Motor neuron (in vitro differentiated cells): ENCODE results near the gene SNAPC2. TPM values are rescaled to one million over a fixed set of nuclear protein-coding genes. Genes with fewer than 3 reads are reported as not detected.

Experiments
- ATAC-seq, 8 experiments: fragments of 200-7000 bp; cut with Tn5 transposase; replicated peaks in 6 of 8; 2 replicates each; pipeline ENCODE4 v1.8.0; 2021; ENCODE audit warnings: mild to moderate bottlenecking in 8 of 8, moderate library complexity in 8 of 8
- H3K27ac ChIP-seq, 2 donors: fragments of 250-450 bp; sonication (Bioruptor Pico); 2 replicates each; pipeline ENCODE4 v1.9.0; 2021; ENCODE audit warnings: antibody characterized with exemption in 2 of 2, mild to moderate bottlenecking in 2 of 2, moderate library complexity in 1 of 2
- H3K4me1 ChIP-seq, 2 donors: fragments of 250-450 bp; sonication (Bioruptor Pico); replicated peaks in 1 of 2; 2 replicates each; pipeline ENCODE4 v1.6.1; 2021; ENCODE audit warnings: antibody characterized with exemption in 2 of 2, mild to moderate bottlenecking in 2 of 2, moderate library complexity in 1 of 2
- H3K4me3 ChIP-seq, 5 donors: fragments of 250-450 bp; sonication (Bioruptor Pico); 2 replicates each; pipeline ENCODE4 v1.9.0; 2021; ENCODE audit warnings: antibody characterized with exemption in 5 of 5, mild to moderate bottlenecking in 5 of 5, moderate library complexity in 4 of 5
- WGBS, 10 experiments: fragments of 450-650 bp; shearing (Covaris generic); methylation state at CpG; one replicate each; pipeline ENCODE4 v1.0.0; 2022; 5-methylcytosine and 5-hydroxymethylcytosine counted together
- in situ Hi-C, 9 experiments: fragments of 400-800 bp; cut with MboI; loops; one replicate each; pipeline ENCODE4 v1.15.0; 2021; ENCODE audit warnings: low sequenced_read_pairs in 9 of 9, low pct_unique_long_range_greater_than_20kb in 2 of 9; ENCODE audit not compliant: unreplicated experiment in 9 of 9
- total RNA-seq, 8 experiments: library from RNA; unstranded; fragments of 300-600 nt; gene quantifications; 2 replicates each; pipeline versions ENCODE4 v1.2.3 to v1.2.4, GENCODE V29; 2022

The SNAPC2 gene, protein sequence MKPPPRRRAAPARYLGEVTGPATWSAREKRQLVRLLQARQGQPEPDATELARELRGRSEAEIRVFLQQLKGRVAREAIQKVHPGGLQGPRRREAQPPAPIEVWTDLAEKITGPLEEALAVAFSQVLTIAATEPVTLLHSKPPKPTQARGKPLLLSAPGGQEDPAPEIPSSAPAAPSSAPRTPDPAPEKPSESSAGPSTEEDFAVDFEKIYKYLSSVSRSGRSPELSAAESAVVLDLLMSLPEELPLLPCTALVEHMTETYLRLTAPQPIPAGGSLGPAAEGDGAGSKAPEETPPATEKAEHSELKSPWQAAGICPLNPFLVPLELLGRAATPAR
- 10 to 100 TPM; 12.5 to 27.1 (median 19.1) TPM for total RNA-seq

DNA sequence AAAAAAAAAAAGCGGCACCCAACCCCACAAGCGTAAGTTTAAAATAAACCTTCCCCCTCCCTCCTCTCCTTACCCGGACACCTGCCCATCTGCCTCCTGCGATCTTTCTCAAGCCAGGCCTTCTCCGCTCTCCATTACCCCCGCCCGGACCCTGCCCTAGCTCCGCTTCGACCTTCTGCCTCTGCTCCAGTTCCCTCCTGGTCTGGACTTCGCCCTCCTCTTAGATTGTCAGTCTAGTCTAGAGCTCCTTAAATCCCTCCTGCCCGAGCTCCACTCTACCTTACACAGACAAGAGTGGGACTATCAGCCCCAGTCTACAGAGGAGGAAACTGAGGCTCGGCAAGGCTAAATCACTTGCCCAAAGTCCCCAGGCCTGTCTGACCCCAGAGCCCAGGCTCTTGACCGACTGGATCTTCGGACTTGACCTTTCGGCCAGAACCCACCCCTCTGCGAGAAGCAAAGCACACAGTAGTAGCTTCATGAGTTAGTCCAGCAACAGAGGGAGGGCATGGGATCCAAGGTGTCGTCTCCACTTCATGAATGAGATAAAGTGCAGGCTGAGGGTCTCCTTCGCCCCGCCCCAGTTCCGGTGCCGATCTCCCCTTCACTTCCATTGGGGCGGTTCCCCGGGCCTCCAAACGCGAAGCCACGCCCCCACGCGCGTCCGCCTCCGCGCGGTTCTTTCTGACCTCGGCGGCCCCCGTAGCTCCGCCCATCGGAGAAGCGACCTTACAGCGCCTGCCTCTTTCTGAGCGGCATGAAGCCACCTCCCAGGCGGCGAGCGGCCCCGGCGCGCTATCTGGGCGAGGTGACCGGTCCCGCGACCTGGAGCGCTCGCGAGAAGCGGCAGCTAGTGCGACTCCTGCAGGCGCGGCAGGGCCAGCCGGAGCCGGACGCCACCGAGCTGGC lies at the start of gene SNAPC2:
Gene SNAPC2 (plus strand): TSS at position 729 of the 909 bp plus-strand sequence. CDS start 29 bp downstream, at position 758.
- WGBS, 10 experiments = 0 to 80% (median 38%) methylated on average over 1 to 4 of the region's 62 CpGs; no CpG with 5 or more reads in 4 of the 10 experiments
- H3K27ac ChIP-seq = peak within 1 kb of the TSS; percentile 85 to 94

DNA sequence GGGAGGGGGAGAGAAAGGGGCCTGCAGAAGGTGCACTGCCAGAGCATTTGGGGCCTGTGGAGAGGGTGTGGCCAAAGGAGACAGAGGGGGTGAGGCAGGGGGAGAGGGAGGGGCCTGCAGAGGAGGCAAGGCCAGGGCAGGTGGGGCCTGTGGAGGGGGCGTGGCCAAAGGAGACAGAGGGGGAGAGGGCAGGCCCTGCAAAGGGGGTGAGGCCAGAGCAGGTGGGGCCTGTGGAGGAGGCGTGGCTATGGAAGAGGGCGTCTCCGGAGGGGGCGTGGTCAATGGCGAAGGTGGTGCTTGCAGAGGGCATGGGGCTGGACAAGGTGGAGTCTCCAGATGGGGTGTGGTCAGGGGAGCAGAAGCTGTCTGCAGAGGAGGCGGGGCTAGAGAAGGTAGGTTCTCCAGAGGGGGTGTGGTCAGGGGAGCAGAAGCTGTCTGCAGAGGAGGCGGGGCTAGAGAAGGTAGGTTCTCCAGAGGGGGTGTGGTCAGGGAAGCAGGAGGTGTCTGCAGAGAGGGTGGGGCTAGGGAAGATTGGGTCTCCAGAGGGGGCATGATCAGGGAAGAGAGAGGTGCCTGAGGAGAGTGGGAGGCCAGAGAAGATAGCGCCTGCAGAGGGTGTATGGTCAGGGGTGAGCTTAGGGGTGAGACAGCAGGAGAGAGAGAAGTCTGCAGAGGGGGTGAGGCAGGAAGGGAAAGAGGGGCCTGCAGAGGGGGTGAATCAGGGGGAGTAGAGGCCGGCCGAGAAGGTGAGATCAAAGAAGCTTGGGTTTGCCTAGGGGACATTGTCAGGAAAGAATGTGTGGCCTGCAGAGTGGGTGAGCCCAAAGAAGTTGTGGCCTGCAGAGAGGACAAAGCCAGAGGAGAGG lies 49.3 kb upstream of the SNAPC2 start:
- peaks cover 27 to 30% of the 10 kb centered on the region in 2 donors for H3K4me1 ChIP-seq
- WGBS, 10 experiments = no CpG with 5 or more reads among the region's 11 CpGs
- H3K4me3 ChIP-seq = peak overlapping the region in 3 of 5 donors; percentile 7 to 70 (median 46)
- H3K27ac ChIP-seq = peak overlapping the region; percentile 78 to 92
- ATAC-seq = peak in 5 of 8 experiments; percentile 4 to 31 (median 23)
- in situ Hi-C loops = no loop called here

More for the DNA sequence above, at the start of gene SNAPC2:
- peaks cover 19 to 34% of the 10 kb centered on the region in 2 donors for H3K4me1 ChIP-seq
- peak; percentile 53 to 71 (median 62) for ATAC-seq
- in situ Hi-C loops = no loop called here
- H3K4me3 ChIP-seq = peak within 1 kb of the TSS; percentile 62 to 83 (median 80)

DNA sequence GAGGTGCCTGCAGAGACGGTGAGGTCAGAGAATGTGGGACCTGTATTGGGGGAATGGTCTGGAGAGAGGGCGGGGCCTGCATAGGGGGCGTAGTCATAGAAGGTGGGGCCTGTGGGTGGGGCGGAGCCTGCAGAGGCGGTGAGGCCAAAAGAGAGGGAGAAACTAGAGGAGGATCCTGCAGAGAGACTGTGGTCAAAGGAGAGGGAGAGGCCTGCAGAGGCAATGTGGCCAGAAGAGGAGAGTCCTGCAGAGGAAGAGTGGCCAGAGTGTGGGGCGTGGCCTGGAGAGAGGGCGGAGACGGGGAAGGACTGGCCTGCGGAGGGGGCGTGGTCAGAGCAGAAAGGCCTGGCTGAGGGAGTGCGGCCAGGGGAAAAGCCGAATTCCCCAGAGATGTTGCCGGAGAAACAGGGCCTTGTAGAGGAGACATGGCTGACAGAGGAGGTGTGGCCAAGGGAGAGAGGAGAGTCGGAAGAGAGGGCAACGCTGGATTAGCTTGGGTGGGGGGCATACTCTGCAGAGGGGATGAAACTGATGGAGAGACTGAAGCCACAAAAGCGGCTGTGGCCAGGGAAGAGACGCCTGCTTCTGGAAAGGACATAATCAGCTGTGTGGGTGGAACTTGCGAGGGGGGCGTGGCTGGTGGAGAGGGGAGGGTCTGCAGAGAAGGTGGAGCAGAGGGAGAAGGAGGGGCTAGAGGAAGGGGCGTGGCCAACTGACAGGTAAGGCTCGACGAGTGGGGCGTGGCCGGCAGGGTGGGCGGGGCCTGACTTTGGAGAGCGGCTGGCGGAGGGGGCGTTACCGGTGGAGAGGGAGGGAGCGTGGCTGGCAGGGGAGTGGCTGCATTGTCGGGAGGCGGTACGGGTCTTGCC lies 48.5 kb upstream of the SNAPC2 start:
- peak; percentile 18 to 57 (median 38) for ATAC-seq
- WGBS, 10 experiments = 0 to 40% (median 2%) methylated on average over 1 to 5 of the region's 33 CpGs; no CpG with 5 or more reads in 6 of the 10 experiments
- in situ Hi-C loops = no loop called here
- Histone ChIP-seq H3K4me3 (peak overlapping the region; percentile 15 to 70 (median 27)), H3K4me1 (peaks cover 27 to 30% of the 10 kb centered on the region in 2 donors), H3K27ac (peak overlapping the region; percentile 78 to 92)

DNA sequence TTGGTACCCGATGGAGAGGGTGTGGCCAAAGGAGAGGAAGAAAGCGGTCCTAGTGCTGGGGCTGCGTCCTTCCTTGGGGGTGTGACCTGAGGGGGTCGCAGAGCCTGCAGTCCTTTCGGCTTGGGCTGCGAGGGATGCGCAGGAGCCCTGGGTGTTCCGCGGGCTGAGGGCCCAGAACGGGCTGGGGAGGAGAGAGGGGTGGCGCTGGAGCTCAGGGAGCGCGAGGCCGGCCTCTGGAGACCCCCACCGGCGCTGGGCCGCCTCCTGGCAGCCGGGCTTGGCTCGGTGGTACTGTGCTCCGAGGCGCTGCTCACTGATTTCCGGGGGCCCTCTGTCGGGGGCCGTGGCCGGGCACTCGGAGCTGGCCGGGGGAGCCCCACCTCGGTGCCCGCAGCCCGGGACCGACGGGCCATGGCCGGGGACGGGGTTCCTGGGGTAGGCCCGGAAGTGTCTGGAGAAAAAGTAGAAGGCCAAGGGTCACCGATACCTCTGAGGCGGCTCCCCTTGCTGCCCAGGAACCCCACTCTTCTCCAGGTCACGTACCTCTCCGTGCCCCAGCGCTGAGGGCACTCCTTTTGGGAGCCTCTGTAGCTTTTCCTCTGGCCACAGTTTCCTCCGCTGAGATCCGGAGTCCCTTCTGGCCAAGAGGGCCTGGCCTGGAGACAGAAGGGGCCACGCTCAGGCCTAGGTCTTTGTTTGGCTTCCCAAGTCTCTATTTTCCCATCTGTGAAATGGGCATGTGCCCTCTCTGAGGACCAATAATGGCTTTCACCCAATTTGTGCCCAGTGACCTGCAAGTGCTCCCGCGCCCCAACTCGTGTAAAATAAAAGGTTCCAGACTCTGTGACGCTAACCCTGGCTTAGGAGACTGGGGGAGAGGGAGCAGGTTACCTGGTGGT lies 47.6 kb upstream of the SNAPC2 start:
- peak overlapping the region; percentile 78 to 92 for H3K27ac ChIP-seq
- ATAC-seq = no peak
- H3K4me1 ChIP-seq = peaks cover 27 to 30% of the 10 kb centered on the region in 2 donors
- in situ Hi-C loops = no loop called here
- H3K4me3 ChIP-seq = peak overlapping the region; percentile 46 to 85 (median 79)
- WGBS, 10 experiments = 40 to 100% (median 67%) methylated on average over 1 to 16 of the region's 47 CpGs; no CpG with 5 or more reads in 4 of the 10 experiments

DNA sequence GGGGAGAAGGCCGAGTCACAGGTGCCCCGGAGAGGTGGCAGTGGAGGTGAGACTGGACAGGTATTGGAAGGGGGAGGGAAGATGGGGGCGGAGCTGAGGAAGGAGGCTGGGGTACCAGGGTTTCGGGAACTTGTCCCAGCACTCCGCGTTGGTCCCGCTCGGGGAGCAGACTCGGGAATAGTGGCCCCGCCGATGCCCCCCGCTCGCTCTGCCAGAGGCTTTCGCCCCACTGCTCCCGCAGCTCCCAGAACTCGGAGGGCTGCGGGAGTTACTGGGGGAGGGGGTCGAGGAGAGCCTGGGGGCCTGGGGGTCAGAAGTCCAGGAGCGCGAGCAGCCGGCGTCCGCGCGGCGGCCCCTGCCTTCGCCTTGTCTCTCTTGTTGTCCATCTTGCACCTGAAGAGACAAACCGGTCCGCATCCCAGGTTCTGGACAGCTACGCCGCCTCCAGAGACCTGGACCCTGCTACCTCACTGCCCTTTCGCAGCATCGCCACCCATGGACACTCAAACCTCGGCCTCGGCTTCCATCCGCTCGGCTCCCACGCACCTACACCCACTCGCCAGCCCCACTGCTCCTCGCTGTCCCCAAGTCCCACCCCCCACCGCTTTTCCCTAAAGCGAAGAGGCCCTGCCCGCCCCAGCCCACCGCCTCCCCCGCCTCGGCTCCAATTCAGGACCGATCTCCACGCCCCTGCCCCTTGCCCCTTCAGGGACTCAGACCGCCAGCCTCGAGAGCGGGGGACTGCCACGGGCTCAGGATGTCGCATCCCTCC lies 46.6 kb upstream of the SNAPC2 start:
- peak overlapping the region; percentile 46 to 85 (median 79) for H3K4me3 ChIP-seq
- ATAC-seq = no peak
- WGBS, 10 experiments = no CpG with 5 or more reads among the region's 53 CpGs
- in situ Hi-C loops = no loop called here
- H3K4me1 ChIP-seq = peaks cover 24 to 27% of the 10 kb centered on the region in 2 donors
- peak overlapping the region; percentile 46 to 85 for H3K27ac ChIP-seq

DNA sequence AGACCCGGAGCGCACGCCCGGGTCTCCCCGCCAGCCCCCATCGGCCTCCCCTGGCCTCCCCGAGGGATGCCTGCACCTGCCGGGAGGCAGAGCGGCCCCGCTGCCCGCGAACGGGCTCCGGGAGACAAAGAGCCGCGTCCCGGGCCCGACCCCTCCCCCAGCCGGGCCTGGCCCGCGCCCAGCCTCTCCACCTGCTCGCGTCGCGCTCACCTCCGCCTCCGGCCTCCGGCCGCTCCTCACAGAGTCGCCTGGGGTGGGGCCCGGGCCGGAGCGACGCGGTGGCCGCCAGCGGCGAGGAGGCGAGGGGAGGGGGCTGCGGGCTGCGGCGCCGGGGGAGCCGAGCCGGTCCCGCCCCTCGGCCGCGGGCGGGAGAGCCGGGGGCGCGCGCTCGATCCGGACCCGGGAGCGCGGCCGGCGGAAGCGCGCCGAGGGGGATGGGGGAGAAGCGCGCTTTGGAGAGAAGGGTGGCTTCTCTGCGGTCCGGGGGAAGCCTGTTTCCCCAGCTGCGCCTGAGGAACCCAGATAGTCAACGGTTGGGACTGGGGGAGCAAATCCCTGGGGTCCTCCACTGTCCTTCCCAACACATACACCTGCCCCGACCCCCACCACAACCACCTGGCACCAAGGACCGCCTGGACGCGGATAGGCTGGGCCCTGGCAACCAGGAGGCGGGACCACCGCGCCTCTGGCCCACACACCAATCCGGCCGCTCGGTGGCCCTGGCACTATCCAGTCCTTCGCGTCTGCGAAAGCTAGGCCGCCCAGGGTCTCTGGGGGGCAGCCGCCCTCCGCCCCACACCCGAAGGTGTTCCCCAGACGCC lies 45.9 kb upstream of the SNAPC2 start, which contains the start of gene PRR36:
Gene PRR36 (minus strand): TSS at position 315 of the 821 bp plus-strand sequence. CDS start 701 bp downstream, outside the sequence.
- in situ Hi-C loops = no loop called here
- Histone ChIP-seq H3K4me1 (peaks cover 23% of the 10 kb centered on the region in 2 donors), H3K4me3 (peak within 1 kb of the TSS; percentile 46 to 85 (median 79)), H3K27ac (peak within 1 kb of the TSS; percentile 46 to 85)
- 7% methylated on average over 6 of the region's 88 CpGs; no CpG with 5 or more reads in 9 of the 10 experiments for WGBS, 10 experiments
- peak in 6 of 8 experiments; percentile 14 to 44 (median 24) for ATAC-seq

DNA sequence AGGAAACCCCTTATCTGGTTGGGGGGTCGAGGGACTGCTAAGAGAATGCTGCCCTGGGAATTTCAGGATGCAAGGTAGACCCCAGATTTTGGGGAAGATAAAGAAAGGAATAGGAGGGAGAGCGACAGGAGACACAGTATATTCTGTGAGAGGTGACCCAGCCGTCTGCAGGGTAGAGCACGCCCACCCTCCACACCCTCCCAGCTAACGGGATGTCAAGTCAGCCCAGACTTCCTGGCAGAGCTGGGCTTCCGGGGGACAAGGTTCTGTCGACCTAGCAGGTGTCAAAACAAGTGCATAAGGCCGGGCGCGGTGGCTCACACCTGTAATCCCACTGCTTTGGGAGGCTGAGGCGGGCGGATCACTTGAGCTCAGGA lies 45.3 kb upstream of the SNAPC2 start:
- in situ Hi-C loops = no loop called here
- Histone ChIP-seq H3K27ac (peak overlapping the region; percentile 46 to 85), H3K4me1 (peaks cover 23% of the 10 kb centered on the region in 2 donors), H3K4me3 (peak overlapping the region; percentile 46 to 85 (median 79))
- no peak for ATAC-seq
- WGBS, 10 experiments = 20 to 61% (median 38%) methylated on average over 1 to 4 of the region's 12 CpGs; no CpG with 5 or more reads in 6 of the 10 experiments

DNA sequence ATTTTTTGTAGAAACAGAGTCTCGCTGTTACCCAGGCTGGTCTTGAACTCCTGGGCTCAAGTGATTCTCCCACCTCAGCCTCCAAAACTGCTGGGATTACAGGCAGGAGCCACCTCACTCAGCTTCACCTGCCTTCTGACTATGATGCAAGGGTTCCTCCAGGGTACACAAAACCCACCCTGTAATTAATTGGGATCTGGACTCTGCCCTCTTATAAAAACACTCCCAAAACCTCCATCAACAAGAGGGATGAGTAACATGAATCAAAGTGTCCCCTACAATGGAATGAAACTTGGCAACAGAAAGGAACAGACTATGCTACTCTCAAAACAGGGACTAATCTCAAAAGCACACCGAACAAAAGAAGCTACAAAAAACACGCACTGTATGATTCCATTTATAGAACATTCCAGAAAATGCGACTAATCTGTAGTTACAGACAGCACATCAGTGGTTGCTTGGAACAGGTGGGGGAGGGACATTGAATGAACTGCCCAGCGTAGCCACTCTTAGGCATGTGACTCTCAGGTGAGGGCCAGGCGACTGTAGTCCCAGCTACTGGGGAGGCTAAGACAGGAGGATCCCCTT lies 42.8 kb upstream of the SNAPC2 start:
- Histone ChIP-seq H3K27ac (no peak overlapping the region), H3K4me3 (no peak overlapping the region), H3K4me1 (peaks cover 13 to 14% of the 10 kb centered on the region in 2 donors)
- in situ Hi-C loops = no loop called here
- WGBS, 10 experiments = 33 to 100% (median 80%) methylated on average over 1 to 6 of the region's 6 CpGs; no CpG with 5 or more reads in 2 of the 10 experiments
- ATAC-seq = no peak

DNA sequence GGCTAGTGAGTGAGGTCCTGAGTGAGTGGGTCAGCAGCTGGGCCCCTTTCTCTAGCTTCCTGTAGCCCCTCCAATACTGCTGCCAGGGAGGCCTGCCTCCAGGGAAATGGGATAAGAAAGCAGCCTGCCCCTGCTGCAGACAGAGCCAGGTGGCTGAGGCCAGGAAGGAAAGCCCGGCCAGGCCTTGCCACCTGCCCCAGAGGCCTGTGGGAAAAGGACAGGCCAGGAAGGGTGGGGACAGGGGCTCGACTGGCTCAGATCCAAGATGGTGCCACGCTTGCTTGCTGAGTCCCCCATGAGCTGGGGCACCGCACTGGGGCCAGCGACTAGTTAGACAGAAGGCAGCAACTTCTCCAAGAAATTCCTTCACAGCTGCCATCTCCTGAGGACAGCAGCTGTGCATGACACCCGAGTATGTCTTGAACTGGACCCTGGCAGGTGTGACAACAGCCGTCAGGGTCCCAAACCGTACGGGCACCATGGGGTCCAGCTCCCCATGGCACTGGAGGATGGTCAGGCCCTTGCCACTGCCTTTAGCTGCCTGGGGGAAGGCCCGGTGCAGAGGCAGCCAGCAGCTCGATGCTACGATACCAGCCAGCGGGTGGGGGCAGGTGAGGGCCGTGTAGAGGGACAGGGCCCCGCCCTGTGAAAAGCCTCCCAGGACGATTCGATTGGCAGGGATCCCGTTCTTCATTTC lies 40.9 kb upstream of the SNAPC2 start:
- H3K4me1 ChIP-seq = peaks cover 4 to 6% of the 10 kb centered on the region in 2 donors
- 45 to 87% (median 85%) methylated on average over 2 to 4 of the region's 18 CpGs; no CpG with 5 or more reads in 7 of the 10 experiments for WGBS, 10 experiments
- H3K27ac ChIP-seq = no peak overlapping the region
- H3K4me3 ChIP-seq = no peak overlapping the region
- in situ Hi-C loops = no loop called here
- no peak for ATAC-seq
